HepG2 (cell line): ENCODE data around the gene ILKAP. TPM values are rescaled to one million over a fixed set of nuclear protein-coding genes. Genes with fewer than 3 reads are reported as not detected.
A peak's percentile ranks its signal among the peaks of the same experiment; 100 is the strongest.

Experiments
- BHLHE40 ChIP-seq: IDR thresholded peaks from 2 replicates; pipeline ENCODE4 v1.6.1; 2011; ENCODE audit warnings: low read length, improper control_type of control experiment
- E2F5 ChIP-seq: sonication (generic); formaldehyde crosslinking; conservative IDR thresholded peaks from 2 replicates; pipeline ENCODE4 v1.4.0; 2020; ENCODE audit warnings: missing genetic modification reagents
- FOXO1 ChIP-seq: sonication (generic); formaldehyde crosslinking; IDR thresholded peaks from 2 replicates; pipeline ENCODE4 v1.4.0; 2020; ENCODE audit warnings: missing genetic modification reagents
- GATAD2A ChIP-seq: IDR thresholded peaks from 2 replicates; pipeline ENCODE4 v1.6.1; 2016
- HDAC6 ChIP-seq: fragments of 200-600 bp; sonication (generic); IDR thresholded peaks from 2 replicates; pipeline ENCODE4 v1.7.0; 2017; ENCODE audit warnings: mild to moderate bottlenecking, antibody characterized with exemption, low read length, low read depth
- JUND ChIP-seq: sonication (generic); formaldehyde crosslinking; IDR thresholded peaks from 2 replicates; pipeline ENCODE4 v1.8.0; 2022; ENCODE audit warnings: mild to moderate bottlenecking, missing genetic modification reagents
- KAT7 ChIP-seq: IDR thresholded peaks from 2 replicates; pipeline ENCODE4 v1.6.1; 2018; ENCODE audit warnings: borderline replicate concordance, missing compliant biosample characterization
- KDM6A ChIP-seq: IDR thresholded peaks from 2 replicates; pipeline ENCODE4 v1.6.1; 2016; ENCODE audit warnings: low read depth
- KLF12 ChIP-seq: sonication (generic); formaldehyde crosslinking; IDR thresholded peaks from 2 replicates; pipeline ENCODE4 v1.4.0; 2020; ENCODE audit warnings: missing genetic modification reagents, borderline replicate concordance
- KLF9 ChIP-seq: IDR thresholded peaks from 2 replicates; pipeline ENCODE4 v1.6.1; 2016; ENCODE audit warnings: low read depth
- NCOA5 ChIP-seq: sonication (generic); formaldehyde crosslinking; IDR thresholded peaks from 2 replicates; pipeline ENCODE4 v1.4.0; 2020; ENCODE audit warnings: missing genetic modification reagents
- NFE2L1 ChIP-seq: sonication (generic); formaldehyde crosslinking; IDR thresholded peaks from 2 replicates; pipeline ENCODE4 v1.4.0; 2020; ENCODE audit warnings: missing genetic modification reagents, mild to moderate bottlenecking, borderline replicate concordance
- NFIC ChIP-seq: IDR thresholded peaks from 2 replicates; pipeline ENCODE4 v1.6.1; 2012; ENCODE audit warnings: mild to moderate bottlenecking, low read length, inconsistent platforms
- PHF5A ChIP-seq: IDR thresholded peaks from one replicate; pipeline ENCODE4 v1.6.1; 2018; ENCODE audit warnings: low read depth, missing genetic modification reagents; ENCODE audit not compliant: unreplicated experiment
- PLRG1 ChIP-seq: fragments of 450-650 bp; conservative IDR thresholded peaks from 2 replicates; pipeline ENCODE4 v1.6.1; 2016
- RBM39 ChIP-seq: fragments of 200-400 bp; formaldehyde crosslinking; IDR thresholded peaks from one replicate; pipeline ENCODE4 v1.6.1; 2018; ENCODE audit warnings: antibody characterized with exemption, mild to moderate bottlenecking, low read depth, low read length; ENCODE audit not compliant: poor library complexity, severe bottlenecking
- SRSF9 ChIP-seq: fragments of 200-400 bp; formaldehyde crosslinking; IDR thresholded peaks from 2 replicates; pipeline ENCODE4 v1.6.1; 2018; ENCODE audit warnings: borderline replicate concordance, mild to moderate bottlenecking, low read depth, low read length; ENCODE audit not compliant: insufficient read depth, poor library complexity, severe bottlenecking
- ZBTB43 ChIP-seq: sonication (generic); formaldehyde crosslinking; conservative IDR thresholded peaks from 2 replicates; pipeline ENCODE4 v1.4.0; 2020; ENCODE audit warnings: missing genetic modification reagents
- ZFP36L1 ChIP-seq: sonication (generic); formaldehyde crosslinking; IDR thresholded peaks from 2 replicates; pipeline ENCODE4 v1.8.0; 2022; ENCODE audit warnings: mild to moderate bottlenecking, missing genetic modification reagents, moderate library complexity
- ZNF136 ChIP-seq: sonication (generic); formaldehyde crosslinking; IDR thresholded peaks from 2 replicates; pipeline ENCODE4 v1.8.1; 2022; ENCODE audit warnings: low read depth, mild to moderate bottlenecking, moderate library complexity, missing genetic modification reagents
- ZNF138 ChIP-seq: sonication (generic); formaldehyde crosslinking; IDR thresholded peaks from 2 replicates; pipeline ENCODE4 v1.5.0; 2020; ENCODE audit warnings: mild to moderate bottlenecking, low read depth, missing genetic modification reagents
- ZNF30 ChIP-seq: sonication (generic); formaldehyde crosslinking; IDR thresholded peaks from 2 replicates; pipeline ENCODE4 v1.5.0; 2020; ENCODE audit warnings: mild to moderate bottlenecking, missing genetic modification reagents
- ZNF556 ChIP-seq: sonication (generic); formaldehyde crosslinking; IDR thresholded peaks from 2 replicates; pipeline ENCODE4 v1.4.0; 2020; ENCODE audit warnings: mild to moderate bottlenecking, missing genetic modification reagents, borderline replicate concordance
- ZNF605 ChIP-seq: sonication (generic); formaldehyde crosslinking; IDR thresholded peaks from 2 replicates; pipeline ENCODE4 v1.8.0; 2022; ENCODE audit warnings: mild to moderate bottlenecking, missing genetic modification reagents
- ZNF660 ChIP-seq: sonication (generic); formaldehyde crosslinking; IDR thresholded peaks from 2 replicates; pipeline ENCODE4 v1.5.1; 2020; ENCODE audit warnings: mild to moderate bottlenecking, low read depth, missing genetic modification reagents, borderline replicate concordance
- ZNF75D ChIP-seq: sonication (generic); formaldehyde crosslinking; IDR thresholded peaks from 2 replicates; pipeline ENCODE4 v1.8.1; 2023; ENCODE audit warnings: missing genetic modification reagents, mild to moderate bottlenecking, borderline replicate concordance
- polyA plus RNA-seq, 8 experiments: library from polyadenylated mRNA; depleted of rRNA in 3 of 8; stranded (reverse) in 7 of 8; unstranded in 1 of 8; fragments of >200 nt; fragmentation: Illumina TruSeq in 4 of 8; extraction: Trizol in 4 of 8; gene quantifications; 2 replicates each; pipeline versions ENCODE4 v1.2.1 to v1.2.3, GENCODE V29; 2011 to 2016; ENCODE audit warnings: low read depth in 4 of 8, missing spikeins in 1 of 8, mixed read lengths in 1 of 8; ENCODE audit not compliant: insufficient read depth in 1 of 8
- total RNA-seq, 5 experiments: library from RNA; depleted of rRNA; stranded (reverse); fragments of >200 nt; fragmentation: Illumina TruSeq; extraction: Trizol; gene quantifications; 2 replicates each; pipeline ENCODE4 v1.2.3, GENCODE V29; 2016; ENCODE audit warnings: low read depth in 1 of 5
- TF ChIP-seq, protein P1 (sequence below): sonication (generic); formaldehyde crosslinking; IDR thresholded peaks from 2 replicates; pipeline ENCODE4 v1.4.0; 2020; ENCODE audit warnings: mild to moderate bottlenecking, missing genetic modification reagents, borderline replicate concordance
- TF ChIP-seq, protein P2 (sequence below): IDR thresholded peaks from 2 replicates; pipeline ENCODE4 v1.6.1; 2012; ENCODE audit warnings: inconsistent platforms

The ILKAP gene
- total and polyA plus RNA-seq, 2 of the 13 experiments (the other 11 are each of a cell fraction or from before 2014, with no cell fraction given): 29.6 to 33.1 TPM

GRCh38 chr2:238203973-238204683 lies 633 bp upstream of the ILKAP start (continued):
- TF ChIP-seq, protein P1, sequence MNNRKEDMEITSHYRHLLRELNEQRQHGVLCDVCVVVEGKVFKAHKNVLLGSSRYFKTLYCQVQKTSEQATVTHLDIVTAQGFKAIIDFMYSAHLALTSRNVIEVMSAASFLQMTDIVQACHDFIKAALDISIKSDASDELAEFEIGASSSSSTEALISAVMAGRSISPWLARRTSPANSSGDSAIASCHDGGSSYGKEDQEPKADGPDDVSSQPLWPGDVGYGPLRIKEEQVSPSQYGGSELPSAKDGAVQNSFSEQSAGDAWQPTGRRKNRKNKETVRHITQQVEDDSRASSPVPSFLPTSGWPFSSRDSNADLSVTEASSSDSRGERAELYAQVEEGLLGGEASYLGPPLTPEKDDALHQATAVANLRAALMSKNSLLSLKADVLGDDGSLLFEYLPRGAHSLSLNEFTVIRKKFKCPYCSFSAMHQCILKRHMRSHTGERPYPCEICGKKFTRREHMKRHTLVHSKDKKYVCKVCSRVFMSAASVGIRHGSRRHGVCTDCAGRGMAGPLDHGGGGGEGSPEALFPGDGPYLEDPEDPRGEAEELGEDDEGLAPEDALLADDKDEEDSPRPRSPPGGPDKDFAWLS: no peak
- TF ChIP-seq KLF12 (no peak), PHF5A (CRISPR knock-in tag) (no peak), ZNF660 (CRISPR knock-in tag) (no peak), ZNF138 (CRISPR knock-in tag) (no peak), NCOA5 (CRISPR knock-in tag) (no peak), ZNF605 (CRISPR knock-in tag) (peak; percentile 81), HDAC6 (no peak), SRSF9 (no peak), FOXO1 (CRISPR knock-in tag) (no peak), GATAD2A (no peak), KLF9 (CRISPR knock-in tag) (0 out of 2 replicates have a peak, but pooled peaks have one; percentile 1), BHLHE40 (peak; percentile 7; the same call in 1 of the 2 replicates), JUND (no peak), ZBTB43 (CRISPR knock-in tag) (no peak), KDM6A (CRISPR knock-in tag) (no peak), ZNF75D (CRISPR knock-in tag) (no peak), E2F5 (CRISPR knock-in tag) (no peak), NFIC (no peak), ZNF30 (CRISPR knock-in tag) (no peak), ZNF556 (CRISPR knock-in tag) (no peak), ZFP36L1 (peak; percentile 78; the same call in 1 of the 2 replicates), RBM39 (peak; percentile 22), PLRG1 (no peak), ZNF136 (CRISPR knock-in tag) (no peak), NFE2L1 (CRISPR knock-in tag) (no peak), KAT7 (no peak)
- TF ChIP-seq, protein P2, sequence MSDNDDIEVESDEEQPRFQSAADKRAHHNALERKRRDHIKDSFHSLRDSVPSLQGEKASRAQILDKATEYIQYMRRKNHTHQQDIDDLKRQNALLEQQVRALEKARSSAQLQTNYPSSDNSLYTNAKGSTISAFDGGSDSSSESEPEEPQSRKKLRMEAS: no peak
